ENCODE results near the gene SSR3. TPM values are rescaled to one million over a fixed set of nuclear protein-coding genes. Genes with fewer than 3 reads are reported as not detected.

Gene SSR3
- total and polyA plus RNA-seq, 9 of the 15 experiments (the other 6 are each of a cell fraction or from before 2014, with no cell fraction given) = 104 to 464 (median 307) TPM

DNA sequence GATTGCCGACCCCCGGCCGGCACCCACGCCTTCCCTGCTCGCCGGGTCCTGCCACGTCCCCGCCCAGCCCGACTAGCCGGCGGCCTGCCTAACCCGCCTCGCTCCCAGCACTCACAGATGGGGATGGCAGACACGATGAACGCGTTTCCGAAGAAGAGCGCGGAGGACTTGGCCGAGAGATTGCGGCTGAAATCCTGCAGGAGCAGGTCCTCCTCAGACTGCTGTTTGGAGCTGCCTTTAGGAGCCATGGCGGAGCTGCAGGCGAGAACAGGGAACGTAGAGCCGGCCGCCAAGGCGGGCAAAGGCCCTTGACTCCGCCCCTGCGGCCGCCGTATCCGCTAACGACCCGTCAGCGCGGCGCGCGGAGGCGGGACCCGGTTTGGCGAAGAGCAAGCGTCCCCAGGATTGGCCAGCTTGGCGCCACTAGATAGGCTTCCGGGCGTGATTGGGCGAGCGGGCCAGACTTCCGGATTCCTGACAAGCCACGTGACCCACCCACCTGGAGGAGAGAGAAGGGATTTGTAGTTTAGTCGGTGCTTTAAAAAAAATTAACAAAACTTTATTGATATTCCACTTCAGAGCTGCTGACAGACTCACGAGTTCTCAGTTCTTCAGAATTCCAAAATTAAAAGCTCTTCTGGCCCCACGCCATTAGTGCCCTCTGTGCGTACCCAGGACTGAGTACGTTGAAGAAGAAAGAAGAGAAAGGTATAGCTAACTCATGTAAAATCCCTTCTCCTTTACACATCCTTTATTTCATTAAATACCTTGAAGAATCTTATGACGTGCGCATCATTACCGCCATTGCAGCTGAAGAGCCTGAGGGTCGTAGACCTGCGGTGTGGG, at the start of gene SSR3 (continued):
- TF ChIP-seq, protein P1, sequence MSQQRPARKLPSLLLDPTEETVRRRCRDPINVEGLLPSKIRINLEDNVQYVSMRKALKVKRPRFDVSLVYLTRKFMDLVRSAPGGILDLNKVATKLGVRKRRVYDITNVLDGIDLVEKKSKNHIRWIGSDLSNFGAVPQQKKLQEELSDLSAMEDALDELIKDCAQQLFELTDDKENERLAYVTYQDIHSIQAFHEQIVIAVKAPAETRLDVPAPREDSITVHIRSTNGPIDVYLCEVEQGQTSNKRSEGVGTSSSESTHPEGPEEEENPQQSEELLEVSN (IDR thresholded peaks at IDR 0.05; ENCODE audit: borderline replicate concordance in 1 of 2, extremely low read depth in 1 of 2, insufficient read depth in 1 of 2, insufficient read length in 1 of 2, low read depth in 1 of 2, low read length in 1 of 2, poor library complexity in 1 of 2, severe bottlenecking in 1 of 2) = peak; percentile 30 to 54
- TF ChIP-seq GABPB2 (CRISPR knock-in tag; conservative IDR thresholded peaks at IDR 0.05) = no peak
- TF ChIP-seq, protein P2, sequence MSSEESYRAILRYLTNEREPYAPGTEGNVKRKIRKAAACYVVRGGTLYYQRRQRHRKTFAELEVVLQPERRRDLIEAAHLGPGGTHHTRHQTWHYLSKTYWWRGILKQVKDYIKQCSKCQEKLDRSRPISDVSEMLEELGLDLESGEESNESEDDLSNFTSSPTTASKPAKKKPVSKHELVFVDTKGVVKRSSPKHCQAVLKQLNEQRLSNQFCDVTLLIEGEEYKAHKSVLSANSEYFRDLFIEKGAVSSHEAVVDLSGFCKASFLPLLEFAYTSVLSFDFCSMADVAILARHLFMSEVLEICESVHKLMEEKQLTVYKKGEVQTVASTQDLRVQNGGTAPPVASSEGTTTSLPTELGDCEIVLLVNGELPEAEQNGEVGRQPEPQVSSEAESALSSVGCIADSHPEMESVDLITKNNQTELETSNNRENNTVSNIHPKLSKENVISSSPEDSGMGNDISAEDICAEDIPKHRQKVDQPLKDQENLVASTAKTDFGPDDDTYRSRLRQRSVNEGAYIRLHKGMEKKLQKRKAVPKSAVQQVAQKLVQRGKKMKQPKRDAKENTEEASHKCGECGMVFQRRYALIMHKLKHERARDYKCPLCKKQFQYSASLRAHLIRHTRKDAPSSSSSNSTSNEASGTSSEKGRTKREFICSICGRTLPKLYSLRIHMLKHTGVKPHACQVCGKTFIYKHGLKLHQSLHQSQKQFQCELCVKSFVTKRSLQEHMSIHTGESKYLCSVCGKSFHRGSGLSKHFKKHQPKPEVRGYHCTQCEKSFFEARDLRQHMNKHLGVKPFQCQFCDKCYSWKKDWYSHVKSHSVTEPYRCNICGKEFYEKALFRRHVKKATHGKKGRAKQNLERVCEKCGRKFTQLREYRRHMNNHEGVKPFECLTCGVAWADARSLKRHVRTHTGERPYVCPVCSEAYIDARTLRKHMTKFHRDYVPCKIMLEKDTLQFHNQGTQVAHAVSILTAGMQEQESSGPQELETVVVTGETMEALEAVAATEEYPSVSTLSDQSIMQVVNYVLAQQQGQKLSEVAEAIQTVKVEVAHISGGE (CRISPR knock-in tag; IDR thresholded peaks at IDR 0.05) = peak in 1 of 3 experiments; percentile 10; a peak in 1 of 6 replicates
- TF ChIP-seq MYBL2 (IDR thresholded peaks at IDR 0.05; ENCODE audit: low read depth) = peak; percentile 64; the same call in 1 of the 2 replicates
- TF ChIP-seq MYBL2 (CRISPR knock-in tag; IDR thresholded peaks at IDR 0.05; ENCODE audit: borderline replicate concordance) = no peak
- TF ChIP-seq, protein P3, sequence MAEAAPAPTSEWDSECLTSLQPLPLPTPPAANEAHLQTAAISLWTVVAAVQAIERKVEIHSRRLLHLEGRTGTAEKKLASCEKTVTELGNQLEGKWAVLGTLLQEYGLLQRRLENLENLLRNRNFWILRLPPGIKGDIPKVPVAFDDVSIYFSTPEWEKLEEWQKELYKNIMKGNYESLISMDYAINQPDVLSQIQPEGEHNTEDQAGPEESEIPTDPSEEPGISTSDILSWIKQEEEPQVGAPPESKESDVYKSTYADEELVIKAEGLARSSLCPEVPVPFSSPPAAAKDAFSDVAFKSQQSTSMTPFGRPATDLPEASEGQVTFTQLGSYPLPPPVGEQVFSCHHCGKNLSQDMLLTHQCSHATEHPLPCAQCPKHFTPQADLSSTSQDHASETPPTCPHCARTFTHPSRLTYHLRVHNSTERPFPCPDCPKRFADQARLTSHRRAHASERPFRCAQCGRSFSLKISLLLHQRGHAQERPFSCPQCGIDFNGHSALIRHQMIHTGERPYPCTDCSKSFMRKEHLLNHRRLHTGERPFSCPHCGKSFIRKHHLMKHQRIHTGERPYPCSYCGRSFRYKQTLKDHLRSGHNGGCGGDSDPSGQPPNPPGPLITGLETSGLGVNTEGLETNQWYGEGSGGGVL (CRISPR knock-in tag; IDR thresholded peaks at IDR 0.05) = no peak
- TF ChIP-seq HDAC6 (IDR thresholded peaks at IDR 0.05; ENCODE audit: low read depth, low read length) = no peak
- TF ChIP-seq NFE2 (IDR thresholded peaks at IDR 0.05; ENCODE audit: low read depth) = 0 out of 2 replicates have a peak, but pooled peaks have one; percentile 5
- TF ChIP-seq FOXM1 (IDR thresholded peaks at IDR 0.05; ENCODE audit: low read depth) = peak; percentile 79
- TF ChIP-seq FOXM1 (CRISPR knock-in tag; IDR thresholded peaks at IDR 0.05; ENCODE audit: low read depth) = no peak
- TF ChIP-seq, protein P4, sequence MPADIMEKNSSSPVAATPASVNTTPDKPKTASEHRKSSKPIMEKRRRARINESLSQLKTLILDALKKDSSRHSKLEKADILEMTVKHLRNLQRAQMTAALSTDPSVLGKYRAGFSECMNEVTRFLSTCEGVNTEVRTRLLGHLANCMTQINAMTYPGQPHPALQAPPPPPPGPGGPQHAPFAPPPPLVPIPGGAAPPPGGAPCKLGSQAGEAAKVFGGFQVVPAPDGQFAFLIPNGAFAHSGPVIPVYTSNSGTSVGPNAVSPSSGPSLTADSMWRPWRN (IDR thresholded peaks at IDR 0.05; ENCODE audit: low read depth) = no peak
- peak; percentile 82 for TF ChIP-seq POU5F1 (IDR thresholded peaks at IDR 0.05; ENCODE audit: borderline replicate concordance, low read depth, low read length, partially characterized antibody)
- no peak for TF ChIP-seq ZNF764 (CRISPR knock-in tag; IDR thresholded peaks at IDR 0.05; ENCODE audit: low read depth)
- TF ChIP-seq CTBP1 (IDR thresholded peaks at IDR 0.05; ENCODE audit: borderline replicate concordance) = peak; percentile 54; the same call in 1 of the 2 replicates
- peak; percentile 94 for TF ChIP-seq CC2D1A (IDR thresholded peaks at IDR 0.05)
- peak; percentile 71; the same call in 1 of the 2 replicates for TF ChIP-seq ZNF175 (CRISPR knock-in tag; IDR thresholded peaks at IDR 0.05; ENCODE audit: low read depth)
- no peak for TF ChIP-seq TRIM28 (IDR thresholded peaks at IDR 0.05)
- TF ChIP-seq POLR2H (tag; IDR thresholded peaks at IDR 0.05; ENCODE audit: low read depth) = peak; percentile 77
- peak; percentile 74 for TF ChIP-seq DIDO1 (tag; IDR thresholded peaks at IDR 0.05; ENCODE audit: low read depth)
- TF ChIP-seq SUPT5H (IDR thresholded peaks at IDR 0.05) = peak; percentile 94
